SK-N-SH (cell line): ENCODE measurements around the gene SMYD3. TPM values are rescaled to one million over a fixed set of nuclear protein-coding genes. Genes with fewer than 3 reads are reported as not detected.

Experiments
- CTCF ChIA-PET: fragments of 300-600, 350-600 bp; formaldehyde crosslinking; extraction: SDS; loops from one replicate; lab custom pipeline; 2021; lab: Yijun Ruan, JAX
- POLR2A ChIA-PET: fragments of 350-600 bp; sonication (Branson Sonifier 250); formaldehyde crosslinking; extraction: SDS; loops from one replicate; lab custom pipeline; 2020; ENCODE audit warnings: antibody characterized with exemption, inconsistent platforms; lab: Yijun Ruan, JAX
- DNase-seq: peaks from one replicate; pipeline ENCODE4 v3.0.0; 2012
- H2AFZ ChIP-seq: fragments of 200-600 bp; sonication (generic); 2 replicates; pipeline ENCODE4 v1.8.1; 2016; ENCODE audit warnings: antibody characterized with exemption, mild to moderate bottlenecking, low read depth
- H3F3A ChIP-seq: fragments of 200-600 bp; sonication (generic); replicated peaks from 2 replicates; pipeline ENCODE3; 2016; ENCODE audit warnings: antibody characterized with exemption, mild to moderate bottlenecking; ENCODE audit not compliant: insufficient read depth
- H3K27ac ChIP-seq, 2 experiments: fragments of 200-500 bp in 1 of 2; fragments of 200-600 bp in 1 of 2; sonication (Bioruptor generic) in 1 of 2; sonication (generic), shearing (Covaris generic) in 1 of 2; 2 replicates each; pipeline versions ENCODE4 v1.5.1 to v1.6.1; 2014 to 2016; ENCODE audit warnings: low read depth in 2 of 2, inconsistent platforms in 1 of 2, low read length in 1 of 2, mild to moderate bottlenecking in 1 of 2, mixed read lengths in 1 of 2
- H3K27me3 ChIP-seq: fragments of 200-600 bp; sonication (generic), shearing (Covaris generic); 2 replicates; pipeline ENCODE4 v1.6.1; 2016; ENCODE audit warnings: mixed run types; ENCODE audit not compliant: insufficient read depth
- H3K36me3 ChIP-seq, 2 experiments: fragments of 200-500 bp in 1 of 2; fragments of 200-600 bp in 1 of 2; sonication (Bioruptor generic) in 1 of 2; sonication (generic) in 1 of 2; replicated peaks in 1 of 2; 2 replicates each; pipeline versions ENCODE3 to v1.5.1; 2014 to 2016; ENCODE audit warnings: low read length in 1 of 2, mild to moderate bottlenecking in 1 of 2; ENCODE audit not compliant: insufficient read depth in 2 of 2, control insufficient read depth in 1 of 2
- H3K4me1 ChIP-seq, 2 experiments: fragments of 200-500 bp in 1 of 2; fragments of 200-600 bp in 1 of 2; sonication (Bioruptor generic) in 1 of 2; sonication (generic), shearing (Covaris generic) in 1 of 2; 2 replicates each; pipeline versions ENCODE4 v1.5.1 to v1.6.1; 2014 to 2016; ENCODE audit warnings: low read depth in 1 of 2, low read length in 1 of 2, mixed run types in 1 of 2; ENCODE audit not compliant: insufficient read depth in 2 of 2, control insufficient read depth in 1 of 2
- H3K4me2 ChIP-seq: fragments of 200-600 bp; sonication (generic), shearing (Covaris generic); 2 replicates; pipeline ENCODE4 v1.6.1; 2017; ENCODE audit warnings: mixed run types
- H3K4me3 ChIP-seq, 2 experiments: fragments of 200-500 bp in 1 of 2; fragments of 200-600 bp in 1 of 2; sonication (Bioruptor generic) in 1 of 2; sonication (generic), shearing (Covaris generic) in 1 of 2; 2 replicates each; pipeline versions ENCODE4 v1.5.1 to v1.8.1; 2014 to 2016; ENCODE audit warnings: low read depth in 2 of 2, inconsistent platforms in 1 of 2, low read length in 1 of 2, mild to moderate bottlenecking in 1 of 2, mixed read lengths in 1 of 2, moderate library complexity in 1 of 2
- H3K79me2 ChIP-seq: fragments of 200-600 bp; sonication (generic); 2 replicates; pipeline ENCODE4 v1.8.1; 2017; ENCODE audit warnings: mild to moderate bottlenecking; ENCODE audit not compliant: insufficient read depth
- H3K9ac ChIP-seq: fragments of 200-600 bp; sonication (generic); 2 replicates; pipeline ENCODE4 v1.6.1; 2017; ENCODE audit warnings: mixed run types
- H3K9me2 ChIP-seq: fragments of 200-600 bp; sonication (generic); 2 replicates; pipeline ENCODE4 v1.6.1; 2017; ENCODE audit warnings: mixed run types
- H3K9me3 ChIP-seq: fragments of 200-600 bp; sonication (generic); 2 replicates; pipeline ENCODE4 v1.6.1; 2017; ENCODE audit warnings: mixed run types, mild to moderate bottlenecking, moderate library complexity
- H4K20me1 ChIP-seq: fragments of 200-600 bp; sonication (generic); 2 replicates; pipeline ENCODE4 v1.6.1; 2017; ENCODE audit warnings: mild to moderate bottlenecking, mixed run types; ENCODE audit not compliant: insufficient read depth
- CHD2 ChIP-seq: fragments of 150-350 bp; IDR thresholded peaks from 2 replicates; pipeline ENCODE4 v1.6.1; 2018; ENCODE audit warnings: low read length; ENCODE audit not compliant: partially characterized antibody
- EZH2phosphoT487 ChIP-seq: fragments of 200-600 bp; sonication (generic); IDR thresholded peaks from 2 replicates; pipeline ENCODE4 v1.6.1; 2017; ENCODE audit warnings: low read depth, mixed run types, mild to moderate bottlenecking, antibody characterized with exemption, moderate library complexity, borderline replicate concordance
- FOXJ3 ChIP-seq: sonication (generic); formaldehyde crosslinking; IDR thresholded peaks from 2 replicates; pipeline ENCODE4 v1.5.1; 2020; ENCODE audit warnings: mild to moderate bottlenecking, missing genetic modification reagents
- FOXM1 ChIP-seq: IDR thresholded peaks from 2 replicates; pipeline ENCODE4 v1.4.0; 2012; ENCODE audit warnings: low read depth, mild to moderate bottlenecking
- GATA2 ChIP-seq: sonication (generic); formaldehyde crosslinking; IDR thresholded peaks from 2 replicates; pipeline ENCODE4 v1.5.0; 2020; ENCODE audit warnings: mild to moderate bottlenecking, missing genetic modification reagents
- JUND ChIP-seq: IDR thresholded peaks from 2 replicates; pipeline ENCODE4 v1.4.0; 2012
- MEF2A ChIP-seq: IDR thresholded peaks from 2 replicates; pipeline ENCODE4 v1.4.0; 2012; ENCODE audit warnings: low read depth, borderline replicate concordance
- MXI1 ChIP-seq: IDR thresholded peaks from 2 replicates; pipeline ENCODE4 v1.6.1; 2012; ENCODE audit warnings: mild to moderate bottlenecking, low read depth, low read length, improper control_type of control experiment
- NRF1 ChIP-seq: IDR thresholded peaks from 2 replicates; pipeline ENCODE4 v1.6.1; 2012; ENCODE audit warnings: low read depth, mild to moderate bottlenecking, low read length
- POLR2AphosphoS5 ChIP-seq: IDR thresholded peaks from 2 replicates; pipeline ENCODE4 v1.6.1; 2012; ENCODE audit warnings: low read depth, low read length
- SIN3A ChIP-seq: IDR thresholded peaks from 2 replicates; pipeline ENCODE4 v1.6.1; 2012; ENCODE audit warnings: low read depth, mild to moderate bottlenecking, low read length, moderate library complexity, borderline replicate concordance
- TAF1 ChIP-seq: IDR thresholded peaks from 2 replicates; pipeline ENCODE4 v1.6.1; 2012; ENCODE audit warnings: low read depth, mild to moderate bottlenecking, low read length, moderate library complexity, borderline replicate concordance
- TCF12 ChIP-seq: IDR thresholded peaks from 2 replicates; pipeline ENCODE4 v1.4.0; 2012
- YY1 ChIP-seq: IDR thresholded peaks from 2 replicates; pipeline ENCODE4 v1.4.0; 2012; ENCODE audit warnings: low read depth, mild to moderate bottlenecking
- WGBS: methylation state at CpG from one replicate; pipeline ENCODE4 v1.1.6; 2017; ENCODE audit warnings: low lambda C conversion rate; 5-methylcytosine and 5-hydroxymethylcytosine counted together
- polyA plus RNA-seq, 3 experiments: library from polyadenylated mRNA; depleted of rRNA; stranded (reverse); fragments of >200 nt; gene quantifications; 2 replicates each; pipeline ENCODE4 v1.2.3, GENCODE V29; 2012
- TF ChIP-seq, protein P1 (sequence below): IDR thresholded peaks from 2 replicates; pipeline ENCODE4 v1.4.0; 2012; ENCODE audit warnings: low read depth
- TF ChIP-seq, protein P2 (sequence below): fragments of 150-350 bp; IDR thresholded peaks from 2 replicates; pipeline ENCODE4 v1.6.1; 2016; ENCODE audit warnings: mild to moderate bottlenecking, low read depth, low read length
- TF ChIP-seq, protein P3 (sequence below): fragments of 150-350 bp; IDR thresholded peaks from 2 replicates; pipeline ENCODE4 v1.6.1; 2017; ENCODE audit warnings: antibody characterized with exemption, low read length, low read depth, borderline replicate concordance
- TF ChIP-seq, protein P4 (sequence below): IDR thresholded peaks from 2 replicates; pipeline ENCODE4; 2012
- TF ChIP-seq, protein P5 (sequence below): IDR thresholded peaks from 2 replicates; pipeline ENCODE4 v1.4.0; 2012; ENCODE audit warnings: low read depth, borderline replicate concordance
- TF ChIP-seq, protein P6 (sequence below): fragments of 200-600 bp; sonication (generic); IDR thresholded peaks from 2 replicates; pipeline ENCODE4 v1.6.1; 2017; ENCODE audit warnings: antibody characterized with exemption, mild to moderate bottlenecking, moderate library complexity

Gene SMYD3
- polyA plus RNA-seq, 1 of the 3 experiments (the other 2 are of a cell fraction), result 31.4 TPM

DNA sequence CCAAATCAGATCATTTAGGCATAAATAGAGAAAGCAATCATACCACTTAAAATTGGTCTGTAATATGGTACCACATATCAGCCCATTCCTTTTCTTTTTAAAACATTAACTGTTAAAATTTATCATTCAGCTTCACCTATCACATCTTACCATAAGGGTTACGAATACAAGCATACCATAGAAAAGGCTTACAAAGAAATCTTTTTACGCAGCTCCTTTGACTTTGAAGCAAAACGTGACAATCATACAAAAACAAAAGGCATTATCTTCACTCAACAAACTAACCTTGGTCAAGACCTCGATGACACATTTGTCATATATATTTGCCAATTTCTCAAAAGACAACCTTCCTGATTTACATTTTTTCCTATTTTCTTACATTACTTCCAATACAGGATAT is 169.0 kb downstream of the SMYD3 start (continued):
- no peak for TF ChIP-seq CHD2
- TF ChIP-seq FOXJ3 (CRISPR knock-in tag), result no peak

DNA sequence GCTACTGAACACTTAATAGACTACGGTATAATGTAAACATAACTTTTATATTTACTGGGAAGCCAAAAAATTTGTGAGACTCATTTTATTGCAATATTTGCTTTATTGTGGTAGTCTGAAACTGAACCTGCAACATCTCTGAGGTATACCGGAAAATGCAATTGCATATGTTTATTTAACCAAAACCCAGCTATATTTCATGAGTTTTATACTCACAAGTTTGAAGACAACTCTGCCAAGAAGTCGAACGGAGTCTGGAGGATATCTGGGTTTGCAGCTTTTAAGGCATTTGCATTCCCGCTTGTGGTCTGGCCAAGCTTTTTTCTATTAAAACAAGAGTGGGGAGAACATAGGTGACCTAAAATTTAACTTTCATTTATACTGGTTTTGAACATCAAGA is 171.9 kb downstream of the SMYD3 start:
- CTCF ChIA-PET, result interaction anchor here (0.9 kb wide), 1 partner anchor 54 kb away, joined by 3 read pairs; no protein-coding TSS in a partner anchor
- no peaks in the 10 kb centered on the region for H4K20me1 ChIP-seq

More for the DNA sequence above, 171.9 kb downstream of the SMYD3 start:
- Histone ChIP-seq H2AFZ (no peak overlapping the region), H3F3A (no peaks in the 10 kb centered on the region), H3K4me3 (no peak overlapping the region), H3K4me1 (no peaks in the 10 kb centered on the region), H3K27me3 (no peaks in the 10 kb centered on the region), H3K9ac (no peak overlapping the region), H3K36me3 (no peaks in the 10 kb centered on the region), H3K27ac (no peak overlapping the region), H3K4me2 (no peak overlapping the region), H3K79me2 (no peaks in the 10 kb centered on the region), H3K9me3 (no peaks in the 10 kb centered on the region), H3K9me2 (no peaks in the 10 kb centered on the region)
- POLR2A ChIA-PET, result no interaction called here
- DNase-seq, result no peak
- 93% methylated on average over 5 of the region's 5 CpGs for WGBS
- TF ChIP-seq NRF1 (no peak), FOXM1 (no peak), FOXJ3 (CRISPR knock-in tag) (no peak), CHD2 (no peak), GATA2 (CRISPR knock-in tag) (no peak), POLR2AphosphoS5 (no peak), TCF12 (no peak), MXI1 (no peak), JUND (no peak), YY1 (no peak), SIN3A (no peak), MEF2A (no peak), TAF1 (no peak), EZH2phosphoT487 (no peak)
- TF ChIP-seq, protein P1, sequence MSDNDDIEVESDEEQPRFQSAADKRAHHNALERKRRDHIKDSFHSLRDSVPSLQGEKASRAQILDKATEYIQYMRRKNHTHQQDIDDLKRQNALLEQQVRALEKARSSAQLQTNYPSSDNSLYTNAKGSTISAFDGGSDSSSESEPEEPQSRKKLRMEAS, result no peak
- TF ChIP-seq, protein P2, sequence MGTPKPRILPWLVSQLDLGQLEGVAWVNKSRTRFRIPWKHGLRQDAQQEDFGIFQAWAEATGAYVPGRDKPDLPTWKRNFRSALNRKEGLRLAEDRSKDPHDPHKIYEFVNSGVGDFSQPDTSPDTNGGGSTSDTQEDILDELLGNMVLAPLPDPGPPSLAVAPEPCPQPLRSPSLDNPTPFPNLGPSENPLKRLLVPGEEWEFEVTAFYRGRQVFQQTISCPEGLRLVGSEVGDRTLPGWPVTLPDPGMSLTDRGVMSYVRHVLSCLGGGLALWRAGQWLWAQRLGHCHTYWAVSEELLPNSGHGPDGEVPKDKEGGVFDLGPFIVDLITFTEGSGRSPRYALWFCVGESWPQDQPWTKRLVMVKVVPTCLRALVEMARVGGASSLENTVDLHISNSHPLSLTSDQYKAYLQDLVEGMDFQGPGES, result no peak
- TF ChIP-seq, protein P3, sequence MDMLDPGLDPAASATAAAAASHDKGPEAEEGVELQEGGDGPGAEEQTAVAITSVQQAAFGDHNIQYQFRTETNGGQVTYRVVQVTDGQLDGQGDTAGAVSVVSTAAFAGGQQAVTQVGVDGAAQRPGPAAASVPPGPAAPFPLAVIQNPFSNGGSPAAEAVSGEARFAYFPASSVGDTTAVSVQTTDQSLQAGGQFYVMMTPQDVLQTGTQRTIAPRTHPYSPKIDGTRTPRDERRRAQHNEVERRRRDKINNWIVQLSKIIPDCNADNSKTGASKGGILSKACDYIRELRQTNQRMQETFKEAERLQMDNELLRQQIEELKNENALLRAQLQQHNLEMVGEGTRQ, result no peak
- TF ChIP-seq, protein P4, sequence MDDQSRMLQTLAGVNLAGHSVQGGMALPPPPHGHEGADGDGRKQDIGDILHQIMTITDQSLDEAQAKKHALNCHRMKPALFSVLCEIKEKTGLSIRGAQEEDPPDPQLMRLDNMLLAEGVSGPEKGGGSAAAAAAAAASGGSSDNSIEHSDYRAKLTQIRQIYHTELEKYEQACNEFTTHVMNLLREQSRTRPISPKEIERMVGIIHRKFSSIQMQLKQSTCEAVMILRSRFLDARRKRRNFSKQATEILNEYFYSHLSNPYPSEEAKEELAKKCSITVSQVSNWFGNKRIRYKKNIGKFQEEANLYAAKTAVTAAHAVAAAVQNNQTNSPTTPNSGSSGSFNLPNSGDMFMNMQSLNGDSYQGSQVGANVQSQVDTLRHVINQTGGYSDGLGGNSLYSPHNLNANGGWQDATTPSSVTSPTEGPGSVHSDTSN, result no peak
- TF ChIP-seq, protein P5, sequence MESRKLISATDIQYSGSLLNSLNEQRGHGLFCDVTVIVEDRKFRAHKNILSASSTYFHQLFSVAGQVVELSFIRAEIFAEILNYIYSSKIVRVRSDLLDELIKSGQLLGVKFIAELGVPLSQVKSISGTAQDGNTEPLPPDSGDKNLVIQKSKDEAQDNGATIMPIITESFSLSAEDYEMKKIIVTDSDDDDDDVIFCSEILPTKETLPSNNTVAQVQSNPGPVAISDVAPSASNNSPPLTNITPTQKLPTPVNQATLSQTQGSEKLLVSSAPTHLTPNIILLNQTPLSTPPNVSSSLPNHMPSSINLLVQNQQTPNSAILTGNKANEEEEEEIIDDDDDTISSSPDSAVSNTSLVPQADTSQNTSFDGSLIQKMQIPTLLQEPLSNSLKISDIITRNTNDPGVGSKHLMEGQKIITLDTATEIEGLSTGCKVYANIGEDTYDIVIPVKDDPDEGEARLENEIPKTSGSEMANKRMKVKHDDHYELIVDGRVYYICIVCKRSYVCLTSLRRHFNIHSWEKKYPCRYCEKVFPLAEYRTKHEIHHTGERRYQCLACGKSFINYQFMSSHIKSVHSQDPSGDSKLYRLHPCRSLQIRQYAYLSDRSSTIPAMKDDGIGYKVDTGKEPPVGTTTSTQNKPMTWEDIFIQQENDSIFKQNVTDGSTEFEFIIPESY, result no peak
- TF ChIP-seq, protein P6, sequence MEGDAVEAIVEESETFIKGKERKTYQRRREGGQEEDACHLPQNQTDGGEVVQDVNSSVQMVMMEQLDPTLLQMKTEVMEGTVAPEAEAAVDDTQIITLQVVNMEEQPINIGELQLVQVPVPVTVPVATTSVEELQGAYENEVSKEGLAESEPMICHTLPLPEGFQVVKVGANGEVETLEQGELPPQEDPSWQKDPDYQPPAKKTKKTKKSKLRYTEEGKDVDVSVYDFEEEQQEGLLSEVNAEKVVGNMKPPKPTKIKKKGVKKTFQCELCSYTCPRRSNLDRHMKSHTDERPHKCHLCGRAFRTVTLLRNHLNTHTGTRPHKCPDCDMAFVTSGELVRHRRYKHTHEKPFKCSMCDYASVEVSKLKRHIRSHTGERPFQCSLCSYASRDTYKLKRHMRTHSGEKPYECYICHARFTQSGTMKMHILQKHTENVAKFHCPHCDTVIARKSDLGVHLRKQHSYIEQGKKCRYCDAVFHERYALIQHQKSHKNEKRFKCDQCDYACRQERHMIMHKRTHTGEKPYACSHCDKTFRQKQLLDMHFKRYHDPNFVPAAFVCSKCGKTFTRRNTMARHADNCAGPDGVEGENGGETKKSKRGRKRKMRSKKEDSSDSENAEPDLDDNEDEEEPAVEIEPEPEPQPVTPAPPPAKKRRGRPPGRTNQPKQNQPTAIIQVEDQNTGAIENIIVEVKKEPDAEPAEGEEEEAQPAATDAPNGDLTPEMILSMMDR, result no peak
